Mucosa of descending colon (tissue), 3 donors: ENCODE results near the gene NCOA7. TPM values are rescaled to one million over a fixed set of nuclear protein-coding genes. Genes with fewer than 3 reads are reported as not detected.

Experiments
- ATAC-seq: fragments of 200-7000 bp; cut with Tn5 transposase; one replicate; pipeline ENCODE4 v1.9.1; 2020; ENCODE audit warnings: mild to moderate bottlenecking, moderate library complexity
- DNase-seq, 3 donors: peaks; one replicate each; pipeline ENCODE4 v3.0.0-alpha.2; 2020
- H3K36me3 ChIP-seq: fragments of 200-600 bp; one replicate; pipeline ENCODE4 v1.8.0; 2021; ENCODE audit warnings: low read depth, mild to moderate bottlenecking
- H3K4me1 ChIP-seq: fragments of 200-600 bp; one replicate; pipeline ENCODE4 v1.8.0; 2021; ENCODE audit warnings: low read depth, mild to moderate bottlenecking
- H3K4me3 ChIP-seq: fragments of 200-600 bp; one replicate; pipeline ENCODE4 v1.8.0; 2021; ENCODE audit warnings: mild to moderate bottlenecking
- H3K9me3 ChIP-seq: fragments of 200-600 bp; one replicate; pipeline ENCODE4 v1.8.0; 2021; ENCODE audit warnings: mild to moderate bottlenecking
- intact Hi-C, 2 donors: fragments of 100-400 bp; cut with DNase I in 1 of 2; cut with micrococcal nuclease in 1 of 2; formaldehyde crosslinking; loops; one replicate each; pipeline versions ENCODE4 v1.11.0 to v1.11.1; 2022; cut with DNase I, micrococcal nuclease
- total RNA-seq, 3 donors: library from RNA; stranded (reverse); fragmentation: NEBNext Ultra II Directional in 2 of 3; extraction: Animal tissue kit (Norgen Biotek cat#: 25700) in 2 of 3; gene quantifications; one replicate each; pipeline versions ENCODE4 v1.2.1 to v1.2.4, GENCODE V29; 2021 to 2023
- TF ChIP-seq, protein P1 (sequence below): fragments of 200-600 bp; IDR thresholded peaks from one replicate; pipeline ENCODE4 v1.8.0; 2022; ENCODE audit warnings: antibody characterized with exemption, mild to moderate bottlenecking
- donor health status: DM: no; HTN: no; CAD: no; lungs with moderate emphysema.
- donor health status: DM: no; HTN: no; CAD: no.
- donor health status: DM: no; HTN: yes; CAD: no.

NCOA7 gene
- total RNA-seq, 3 donors from 2014 or later = 28.9 to 54.0 (median 49.6) TPM

DNA sequence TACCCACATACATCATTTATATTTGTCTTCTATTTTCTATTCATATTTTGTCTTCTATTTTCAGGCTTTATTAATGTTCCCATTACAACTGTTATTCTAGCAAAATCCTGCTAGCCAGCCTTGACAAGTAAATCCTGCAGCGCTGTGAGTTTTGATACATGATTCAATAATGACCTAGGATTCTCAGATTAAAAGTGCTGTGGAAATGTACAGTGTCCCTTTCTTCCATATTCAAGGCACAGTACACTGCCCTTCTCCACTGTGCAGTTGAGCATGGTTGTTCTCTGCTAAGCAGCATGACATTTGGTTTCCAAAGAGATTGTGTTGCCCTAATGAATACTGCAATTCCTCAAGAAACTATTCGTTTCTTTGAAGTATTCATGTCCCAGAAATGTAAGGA is 47.2 kb upstream of the NCOA7 start:
- no peaks in the 10 kb centered on the region for H3K9me3 ChIP-seq
- H3K4me1 ChIP-seq = peaks cover 16% of the 10 kb centered on the region
- intact Hi-C loops = no loop called here
- ATAC-seq (no peak), DNase-seq (no peak)
- H3K4me3 ChIP-seq = no peak overlapping the region
- H3K36me3 ChIP-seq = no peaks in the 10 kb centered on the region
- TF ChIP-seq, protein P1, sequence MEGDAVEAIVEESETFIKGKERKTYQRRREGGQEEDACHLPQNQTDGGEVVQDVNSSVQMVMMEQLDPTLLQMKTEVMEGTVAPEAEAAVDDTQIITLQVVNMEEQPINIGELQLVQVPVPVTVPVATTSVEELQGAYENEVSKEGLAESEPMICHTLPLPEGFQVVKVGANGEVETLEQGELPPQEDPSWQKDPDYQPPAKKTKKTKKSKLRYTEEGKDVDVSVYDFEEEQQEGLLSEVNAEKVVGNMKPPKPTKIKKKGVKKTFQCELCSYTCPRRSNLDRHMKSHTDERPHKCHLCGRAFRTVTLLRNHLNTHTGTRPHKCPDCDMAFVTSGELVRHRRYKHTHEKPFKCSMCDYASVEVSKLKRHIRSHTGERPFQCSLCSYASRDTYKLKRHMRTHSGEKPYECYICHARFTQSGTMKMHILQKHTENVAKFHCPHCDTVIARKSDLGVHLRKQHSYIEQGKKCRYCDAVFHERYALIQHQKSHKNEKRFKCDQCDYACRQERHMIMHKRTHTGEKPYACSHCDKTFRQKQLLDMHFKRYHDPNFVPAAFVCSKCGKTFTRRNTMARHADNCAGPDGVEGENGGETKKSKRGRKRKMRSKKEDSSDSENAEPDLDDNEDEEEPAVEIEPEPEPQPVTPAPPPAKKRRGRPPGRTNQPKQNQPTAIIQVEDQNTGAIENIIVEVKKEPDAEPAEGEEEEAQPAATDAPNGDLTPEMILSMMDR = no peak

GRCh38 chr6:125745281-125746018 is 45.3 kb upstream of the NCOA7 start:
- Histone ChIP-seq H3K36me3 (no peaks in the 10 kb centered on the region), H3K4me3 (no peak overlapping the region), H3K9me3 (no peaks in the 10 kb centered on the region), H3K4me1 (peaks cover 24% of the 10 kb centered on the region)
- TF ChIP-seq, protein P1 = no peak
- ATAC-seq = no peak
- no peak for DNase-seq
- intact Hi-C loops = no loop called here

GRCh38 chr6:125746019-125746414 is 44.7 kb upstream of the NCOA7 start:
- DNase-seq (no peak), ATAC-seq (no peak)
- Histone ChIP-seq H3K36me3 (no peaks in the 10 kb centered on the region), H3K4me3 (no peak overlapping the region), H3K4me1 (peaks cover 24% of the 10 kb centered on the region), H3K9me3 (no peaks in the 10 kb centered on the region)
- intact Hi-C loops = no loop called here
- TF ChIP-seq, protein P1 = no peak

DNA sequence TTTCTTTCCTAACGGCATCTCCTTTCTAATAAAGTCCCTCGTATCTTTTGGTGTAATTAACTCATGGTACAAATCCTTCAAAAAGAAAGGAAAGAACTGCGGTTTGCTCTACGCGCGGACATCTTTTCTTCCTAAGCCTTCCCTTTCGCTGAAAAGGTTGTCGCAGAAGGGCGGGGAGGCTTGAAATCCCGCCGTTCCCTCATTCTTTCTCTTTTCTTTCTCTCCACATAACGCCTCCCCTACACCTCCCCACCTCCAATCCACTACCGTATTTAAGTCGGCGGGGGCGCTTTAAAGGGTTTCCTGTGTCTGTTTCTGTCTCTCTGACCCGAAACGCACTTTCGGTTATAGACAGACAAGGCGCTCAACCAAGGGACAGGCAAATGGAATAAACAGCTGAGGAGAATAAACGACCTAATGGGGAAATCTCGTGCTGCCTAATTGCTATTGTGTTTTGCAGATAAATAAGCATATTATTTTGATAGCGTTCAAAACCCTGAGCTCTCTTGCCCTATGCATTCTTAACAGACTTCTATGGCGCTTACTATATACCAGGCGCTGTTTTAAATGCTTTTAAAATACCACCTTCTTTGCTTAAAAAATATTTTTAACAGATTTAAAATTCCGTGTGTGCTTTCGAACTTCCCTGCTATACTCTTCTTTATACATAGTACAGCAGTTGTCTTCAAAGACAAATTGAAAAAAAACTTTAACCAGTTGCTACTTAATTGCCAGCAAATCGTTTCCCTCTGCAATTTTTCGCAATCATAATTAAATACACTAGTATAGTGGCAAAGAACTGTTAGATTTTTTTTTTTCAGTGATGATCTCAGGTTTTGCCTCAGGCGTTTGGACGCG is 43.8 kb upstream of the NCOA7 start:
- Histone ChIP-seq H3K4me1 (peaks cover 24% of the 10 kb centered on the region), H3K9me3 (no peaks in the 10 kb centered on the region), H3K4me3 (no peak overlapping the region), H3K36me3 (no peaks in the 10 kb centered on the region)
- DNase-seq (peak in 2 of 3 donors; percentile 49 to 73), ATAC-seq (peak; percentile 9)
- TF ChIP-seq, protein P1 = no peak
- intact Hi-C loops = no loop called here

DNA sequence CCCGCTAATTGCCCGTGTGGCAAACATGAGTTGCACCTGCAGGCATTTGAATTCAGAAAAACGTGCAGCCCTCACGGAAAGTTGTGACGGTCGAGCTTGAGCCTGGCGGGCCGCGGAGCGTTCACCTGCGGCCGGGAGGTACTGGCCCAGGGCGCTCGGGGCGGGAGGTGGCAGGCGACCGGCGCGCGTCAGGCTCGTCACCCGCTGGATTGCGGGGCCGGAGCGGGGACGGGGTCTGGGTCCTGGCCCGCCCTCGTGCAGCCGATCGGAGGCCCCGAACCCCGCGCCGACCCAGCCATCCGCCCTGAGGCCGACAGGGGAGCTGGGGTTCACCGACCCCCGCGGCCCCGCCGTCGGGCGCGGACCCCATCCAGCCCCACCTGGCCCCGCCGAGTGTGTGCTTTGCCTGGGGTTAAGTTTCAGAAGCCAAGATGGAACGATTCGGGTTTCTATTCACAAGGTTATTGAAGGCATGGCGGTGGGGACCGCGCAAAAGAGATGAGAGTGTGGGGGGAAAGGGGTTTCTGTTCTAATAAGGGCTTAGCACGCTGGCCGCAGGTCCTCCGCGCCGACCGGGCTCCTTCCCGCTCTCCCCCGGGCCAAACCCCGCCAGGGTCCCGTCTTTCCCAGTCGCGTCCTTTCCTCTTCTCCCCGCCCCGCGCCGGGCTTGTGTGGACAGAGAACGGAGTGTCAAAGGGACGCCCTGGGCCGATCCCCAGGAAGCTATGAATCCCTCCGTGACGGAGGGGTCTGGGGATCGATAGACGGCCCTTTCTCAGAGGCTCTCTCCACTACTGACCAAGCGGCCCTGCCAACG is 43.0 kb upstream of the NCOA7 start:
- H3K4me3 ChIP-seq = no peak overlapping the region
- no peaks in the 10 kb centered on the region for H3K36me3 ChIP-seq
- TF ChIP-seq, protein P1 = no peak
- no peaks in the 10 kb centered on the region for H3K9me3 ChIP-seq
- DNase-seq = peak; percentile 34 to 58 (median 57)
- intact Hi-C loops = no loop called here
- H3K4me1 ChIP-seq = peaks cover 24% of the 10 kb centered on the region
- peak; percentile 8 for ATAC-seq
